HG03432 (cell line): ENCODE measurements around the gene FFAR2.
"Not testable (repeated sequence)": the region's sequence is repeated elsewhere in the genome, so short reads cannot be mapped to it uniquely, and the experiment has no call there.

Experiments
- ATAC-seq: cut with Tn5 transposase; IDR thresholded peaks from one replicate; pipeline ENCODE4 v1.9.1; 2021; ENCODE audit warnings: mild to moderate bottlenecking, moderate library complexity; ENCODE audit not compliant: unreplicated experiment

The FFAR2 gene

DNA sequence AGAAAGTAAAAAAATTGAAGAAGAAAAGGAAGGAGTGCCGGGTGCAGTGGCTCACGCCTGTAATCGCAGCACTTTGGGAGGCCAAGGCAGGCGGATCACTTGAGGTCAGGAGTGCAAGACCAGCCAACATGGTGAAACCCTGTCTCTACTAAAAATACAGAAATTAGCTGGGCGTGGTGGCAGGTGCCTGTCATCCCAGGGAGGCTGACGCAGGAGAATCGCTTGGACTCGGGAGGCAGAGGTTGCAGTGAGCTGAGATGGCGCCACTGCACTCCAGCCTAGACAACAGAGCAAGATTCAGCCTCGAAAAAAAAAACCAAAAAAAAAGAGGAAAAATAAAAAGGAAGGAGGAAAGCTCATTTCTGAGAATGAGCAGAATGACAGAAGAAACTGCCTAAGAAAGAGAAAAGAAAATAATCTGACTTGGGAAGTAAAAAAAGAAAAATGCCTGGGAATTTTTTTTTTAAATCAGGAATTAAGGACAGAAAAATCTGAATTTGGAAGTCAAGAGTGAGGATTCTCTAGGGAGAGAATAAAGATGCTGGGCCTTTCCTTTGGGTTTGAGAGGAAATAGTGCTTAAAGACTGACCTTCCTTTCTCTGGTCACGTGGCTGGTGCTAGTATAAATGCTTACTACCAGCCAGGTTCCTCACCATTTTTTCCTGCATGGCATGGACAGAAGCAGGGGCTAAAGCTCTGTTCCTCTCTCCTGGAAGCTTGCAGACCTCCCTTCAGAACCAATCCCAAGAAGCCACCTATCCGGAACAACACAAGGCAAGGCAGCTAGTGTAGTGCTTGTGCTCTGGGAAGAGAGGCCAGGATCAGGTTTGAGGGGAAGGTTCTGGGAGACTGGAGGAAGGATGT lies at the start of gene FFAR2:
FFAR2 (plus strand) TSS at position 652 of the 864 bp plus-strand sequence. CDS start 1,458 bp downstream, outside the sequence.
- ATAC-seq = no peak

- no peak for ATAC-seq
Measured at GRCh38 chr19:35398570-35398969, 49.5 kb upstream of the FFAR2 start.

DNA sequence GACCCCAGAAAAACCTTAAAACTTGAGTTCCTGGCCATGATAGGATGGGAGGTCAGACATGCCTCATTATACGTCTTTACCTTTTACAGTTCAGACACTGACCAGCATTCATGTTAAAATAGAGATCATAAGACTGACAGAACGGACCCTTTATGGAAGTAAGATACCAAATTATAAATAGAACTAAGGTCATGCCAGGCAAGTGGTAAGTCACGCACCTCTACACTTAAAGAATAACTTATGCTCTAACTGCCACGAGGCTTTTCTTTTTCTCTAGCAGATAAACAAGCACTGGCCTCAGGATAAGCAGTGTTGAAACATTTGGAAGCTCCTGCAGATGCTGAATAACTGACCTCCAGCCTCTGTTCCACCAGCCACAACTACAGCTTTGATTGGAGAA lies 48.8 kb upstream of the FFAR2 start:
- ATAC-seq = no peak

GRCh38 chr19:35399948-35400772 lies 47.9 kb upstream of the FFAR2 start:
- no peak for ATAC-seq

GRCh38 chr19:35400773-35401100 lies 47.3 kb upstream of the FFAR2 start:
- no peak for ATAC-seq

DNA sequence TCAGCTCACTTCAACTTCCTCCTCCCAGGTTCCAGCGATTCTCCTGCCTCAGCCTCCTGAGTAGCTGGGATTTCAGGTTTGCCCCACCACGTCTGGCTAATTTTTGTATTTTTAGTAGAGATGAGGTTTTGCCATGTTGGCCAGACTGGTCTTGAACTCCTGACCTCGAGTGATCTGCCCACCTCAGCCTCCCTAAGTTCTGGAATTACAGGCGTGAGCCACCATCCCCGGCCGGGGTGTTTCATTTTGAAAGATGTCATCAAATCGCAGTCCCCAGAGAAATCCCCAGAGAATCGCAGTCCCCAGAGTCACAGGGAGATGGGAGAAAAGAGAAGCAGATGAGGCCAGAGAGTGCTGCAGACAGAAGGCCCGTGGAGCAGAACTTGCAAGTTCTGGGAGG lies 46.6 kb upstream of the FFAR2 start:
- not testable (repeated sequence) for ATAC-seq

- ATAC-seq = no peak
Measured at GRCh38 chr19:35403116-35403760, 44.8 kb upstream of the FFAR2 start.

DNA sequence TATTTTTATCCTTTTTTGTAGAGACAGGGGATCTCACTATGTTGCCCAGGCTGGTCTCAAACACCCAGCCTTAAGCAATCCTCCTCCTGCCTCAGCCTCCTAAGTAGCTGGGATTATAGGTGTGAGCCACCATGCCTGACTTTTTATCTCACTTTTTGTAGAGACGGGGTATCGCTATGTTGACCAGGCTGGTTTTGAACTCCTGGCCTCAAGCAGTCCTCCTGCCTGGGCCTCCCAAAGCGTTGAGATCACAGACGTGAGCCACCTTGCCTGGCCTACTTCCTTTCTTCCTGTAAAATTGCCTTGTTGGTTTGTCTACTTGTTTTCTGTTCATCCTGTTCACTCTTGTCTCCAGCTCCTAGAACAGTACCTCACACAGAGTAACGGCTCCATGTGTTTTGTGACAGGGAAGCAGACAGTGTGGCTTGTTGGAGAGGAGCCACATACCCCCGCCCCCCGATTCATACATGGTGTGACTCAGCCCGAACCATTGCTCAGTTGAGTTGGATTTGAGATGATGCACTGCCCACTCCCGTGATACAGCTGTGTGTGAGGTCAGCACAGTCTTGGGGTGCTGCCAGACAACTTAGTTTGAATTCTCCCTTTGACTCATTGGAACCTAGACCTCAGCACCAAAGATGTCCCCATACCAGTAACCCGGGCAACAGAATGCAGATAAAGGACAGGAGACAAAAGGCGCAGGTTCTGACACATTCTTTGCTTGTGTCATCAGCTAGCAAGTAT lies 43.0 kb upstream of the FFAR2 start:
- peak; percentile 69 for ATAC-seq

DNA sequence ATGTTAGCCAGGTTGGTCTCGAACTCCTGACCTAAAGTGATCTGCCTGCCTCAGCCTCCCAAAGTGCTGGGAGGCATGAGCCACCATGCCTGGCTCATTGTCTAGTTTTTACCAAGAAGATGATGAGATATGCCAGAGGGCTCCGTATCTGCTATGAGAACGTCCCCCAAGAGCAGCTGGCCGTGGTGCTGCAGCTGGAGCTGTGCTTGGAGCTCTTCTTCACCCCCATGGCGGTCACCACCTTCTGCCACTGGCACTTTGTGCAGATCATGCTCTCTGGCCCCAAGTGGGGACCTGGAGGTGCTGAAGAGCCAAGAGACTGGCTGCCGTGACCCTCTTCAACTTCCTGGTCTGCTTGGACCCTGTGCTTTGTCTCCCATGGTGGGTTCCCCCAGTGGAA lies 40.4 kb upstream of the FFAR2 start:
- ATAC-seq = no peak

DNA sequence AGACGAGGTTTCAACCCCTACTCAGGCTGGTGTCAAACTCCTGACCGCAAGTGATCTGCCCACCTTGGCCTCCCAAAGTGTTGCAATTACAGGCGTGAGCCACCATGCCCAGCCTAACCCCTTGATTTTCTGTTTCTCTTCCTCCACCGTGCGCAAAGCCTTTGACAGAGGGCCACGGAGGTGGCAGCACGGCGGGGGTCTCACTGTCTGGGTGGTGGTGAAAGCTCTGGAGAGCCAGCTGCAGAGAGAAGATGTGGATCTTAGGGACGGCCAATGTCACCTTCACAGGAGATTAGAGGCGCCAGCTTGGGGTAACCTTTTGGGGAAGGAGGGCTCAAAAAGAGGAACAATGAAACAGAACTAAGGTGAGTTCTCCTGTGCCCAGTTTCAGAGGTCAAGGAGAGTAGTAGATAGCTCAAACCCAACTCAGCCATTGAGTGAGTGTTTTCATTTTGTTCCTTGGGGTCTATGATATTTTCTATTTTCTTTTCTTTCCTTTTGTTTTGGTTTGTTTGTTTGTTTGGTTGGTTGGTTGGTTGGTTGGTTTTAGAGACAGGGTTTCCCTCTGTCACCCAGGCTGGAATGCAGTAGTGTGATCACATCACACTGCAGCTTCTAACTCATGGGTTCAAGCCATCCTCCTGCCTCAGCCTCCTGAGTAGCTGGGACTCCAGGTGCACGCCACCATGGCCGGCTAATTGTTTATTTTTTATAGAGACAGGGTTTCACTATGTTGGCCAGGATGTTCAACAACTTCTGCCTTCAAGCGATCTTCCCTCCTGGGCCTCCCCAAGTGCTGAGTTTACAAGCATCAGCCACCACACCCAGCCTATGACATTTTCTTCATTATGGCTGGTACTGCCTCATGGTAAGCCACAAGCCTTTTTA lies 39.5 kb upstream of the FFAR2 start:
- ATAC-seq = peak; percentile 75

DNA sequence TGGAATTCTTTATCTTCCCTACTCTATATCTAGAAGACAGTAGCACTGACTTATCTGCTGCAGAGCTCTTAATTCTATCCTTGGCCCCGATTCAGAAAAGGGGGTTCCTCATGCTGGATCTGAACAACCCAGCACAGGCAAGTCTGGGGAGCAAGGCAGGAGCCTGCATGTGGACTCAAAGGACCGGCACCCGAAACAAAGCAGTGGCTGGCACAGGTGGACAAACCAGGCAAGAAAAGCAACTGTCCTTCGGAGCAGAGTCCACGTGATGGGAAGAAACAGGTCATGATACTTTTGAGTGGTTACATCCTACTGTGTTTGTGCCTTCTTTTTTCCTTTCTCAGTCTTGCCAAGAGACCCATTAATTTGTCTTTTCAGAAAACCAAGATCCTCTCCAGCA lies 38.9 kb upstream of the FFAR2 start:
- no peak for ATAC-seq

GRCh38 chr19:35410487-35410886 lies 37.6 kb upstream of the FFAR2 start:
- no peak for ATAC-seq

- ATAC-seq = no peak
Measured at GRCh38 chr19:35414442-35414841, 33.6 kb upstream of the FFAR2 start.

DNA sequence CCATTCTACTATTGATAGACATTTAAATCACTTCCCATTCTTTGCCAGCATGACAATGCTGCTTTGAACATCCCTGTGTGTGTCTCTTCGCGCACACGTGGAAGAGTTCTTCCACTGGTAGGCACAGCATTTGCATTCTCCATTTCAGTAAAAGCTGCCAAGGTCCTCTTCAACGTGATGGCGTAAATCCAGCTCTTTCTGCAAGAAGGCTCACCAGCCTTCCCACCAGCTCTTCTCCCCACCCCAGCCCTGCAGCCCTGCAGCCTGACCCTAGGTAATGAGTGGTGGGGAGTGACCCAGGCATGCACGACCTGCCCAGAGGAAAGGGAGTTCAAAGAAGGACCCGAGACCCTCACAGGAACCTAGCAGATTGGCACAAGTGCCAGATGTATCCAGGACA lies 31.7 kb upstream of the FFAR2 start:
- no peak for ATAC-seq

- no peak for ATAC-seq
Measured at GRCh38 chr19:35417278-35417677, 30.8 kb upstream of the FFAR2 start.

- ATAC-seq = no peak
Measured at GRCh38 chr19:35417713-35418534, 30.1 kb upstream of the FFAR2 start.

DNA sequence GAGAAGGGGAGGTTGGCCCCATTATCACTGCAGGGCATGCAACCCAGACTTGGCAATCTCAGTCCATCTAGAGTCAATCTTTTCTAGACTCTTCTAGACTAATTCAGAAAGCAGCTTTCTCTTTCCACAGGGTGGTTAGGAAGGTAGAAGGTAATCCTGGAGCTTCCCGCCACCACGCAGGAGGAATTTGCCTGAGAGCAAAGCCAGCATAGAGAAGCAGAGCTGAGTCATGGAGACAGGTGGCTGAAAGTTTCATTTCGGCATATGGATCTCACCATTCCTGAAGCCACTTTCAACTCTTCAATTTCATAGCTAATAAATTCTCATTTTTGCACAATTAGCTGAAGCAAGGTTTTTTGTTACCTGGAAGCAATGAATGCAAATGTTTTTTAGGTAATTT lies 29.0 kb upstream of the FFAR2 start:
- no peak for ATAC-seq

GRCh38 chr19:35419805-35420204 lies 28.3 kb upstream of the FFAR2 start:
- no peak for ATAC-seq

DNA sequence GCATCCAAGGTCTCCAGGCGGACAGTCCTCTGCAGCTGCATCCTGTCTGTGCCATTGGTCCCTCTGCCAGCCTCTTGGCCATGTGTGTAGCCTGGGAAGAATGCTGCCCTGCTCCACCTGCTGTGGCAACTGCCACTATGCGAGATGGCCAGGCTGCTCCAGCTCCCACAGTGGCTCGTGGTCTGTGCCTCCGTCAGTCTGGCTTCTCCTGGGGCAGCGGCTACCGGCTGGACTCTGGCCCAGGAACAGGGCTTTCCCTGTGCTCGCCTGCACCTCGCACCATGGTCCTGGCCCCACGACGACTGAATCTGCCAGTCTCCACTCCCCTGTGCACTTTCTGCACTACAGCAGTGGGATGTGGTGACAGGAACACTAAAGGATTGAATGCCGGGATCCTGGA lies 26.7 kb upstream of the FFAR2 start:
- ATAC-seq = no peak
